ENCODE measurements around the gene SLK. TPM values are rescaled to one million over a fixed set of nuclear protein-coding genes. Genes with fewer than 3 reads are reported as not detected.

Gene SLK
- 95.8 and 102 TPM in 2 replicates for total RNA-seq

DNA sequence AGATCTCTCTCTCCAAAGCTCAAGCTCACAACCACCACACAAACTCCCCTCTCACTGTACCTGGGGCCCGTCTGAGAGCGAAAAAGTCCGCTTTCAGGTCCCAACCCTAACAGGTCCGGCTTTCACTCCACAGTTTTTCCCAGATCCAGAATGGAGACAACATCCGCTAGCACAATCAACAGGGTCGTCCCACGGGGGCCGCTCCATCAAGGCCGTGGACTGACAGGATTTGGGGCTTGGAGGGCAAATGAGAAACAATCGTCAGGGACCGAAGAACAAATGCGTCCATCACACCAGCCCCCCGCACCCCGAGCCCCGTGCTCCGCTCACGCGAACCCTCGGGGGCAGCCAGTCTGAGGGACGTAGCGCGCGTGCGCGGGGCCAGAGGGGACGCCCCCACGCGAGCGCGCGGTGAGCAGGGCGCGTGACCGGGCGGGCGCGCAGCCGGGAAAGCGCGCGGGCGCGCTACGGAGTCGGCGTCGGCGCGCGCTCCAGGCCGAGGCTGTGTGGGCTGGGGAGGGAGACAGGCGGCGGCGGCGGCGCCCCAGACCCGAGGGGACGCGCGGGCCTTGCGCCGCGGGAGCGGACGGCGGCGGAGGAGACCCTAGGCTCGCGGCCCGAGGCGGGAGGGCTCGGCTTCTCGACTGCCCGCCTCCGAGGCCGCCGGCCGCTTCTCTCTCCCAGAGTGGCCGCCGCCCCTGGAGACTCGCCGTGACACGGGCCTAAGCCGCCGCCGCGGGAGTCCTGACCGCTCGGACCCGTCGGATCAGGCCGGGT is at the start of gene SLK:
SLK (plus strand) TSS at position 470 of the 777 bp plus-strand sequence. CDS start 606 bp downstream, outside the sequence.

GRCh38 chr10:103918053-103918846 is 48.7 kb upstream of the SLK start, which contains the start of gene STN1:
Gene STN1 (minus strand): TSS chr10:103918184. CDS start chr10:103917594, 590 bp downstream.

Small RNAs within 50 kb of the gene (small RNA-seq; reads per million reads assigned to genes)
- gene RN7SL524P: not detected

Other genes starting within 250 kb of the SLK start
- gene SH3PXD2A, start 111.6 kb upstream of the SLK start, total RNA-seq: 8.5 and 8.8 TPM in 2 replicates
- gene STN1, start 49.0 kb upstream of the SLK start, total RNA-seq: 22.2 and 22.5 TPM in 2 replicates
- 1.7 and 1.9 TPM in 2 replicates for gene COL17A1, start 118.7 kb downstream of the SLK start, total RNA-seq
- gene SFR1, start 155.0 kb downstream of the SLK start, total RNA-seq: 18.0 and 19.5 TPM in 2 replicates

All from thoracic aorta endothelial cell (primary cell).